HFF-Myc (cell line): ENCODE data around the gene NUTF2.

Experiments used
- DNase-seq: peaks from one replicate; pipeline ENCODE4 v3.0.0-alpha.2; 2011; ENCODE audit warnings: low read depth; ENCODE audit errors: extremely low read depth
- H3K4me3 ChIP-seq: replicated peaks from 2 replicates; pipeline ENCODE4 v1.5.1; 2011; ENCODE audit warnings: low read depth, mild to moderate bottlenecking, control low read depth, low read length
- TF ChIP-seq, protein P1 (sequence below): IDR thresholded peaks from 2 replicates; pipeline ENCODE4 v1.5.1; 2012; ENCODE audit warnings: mild to moderate bottlenecking, low read depth, low read length, control low read depth; ENCODE audit errors: missing control alignments

Gene NUTF2

DNA sequence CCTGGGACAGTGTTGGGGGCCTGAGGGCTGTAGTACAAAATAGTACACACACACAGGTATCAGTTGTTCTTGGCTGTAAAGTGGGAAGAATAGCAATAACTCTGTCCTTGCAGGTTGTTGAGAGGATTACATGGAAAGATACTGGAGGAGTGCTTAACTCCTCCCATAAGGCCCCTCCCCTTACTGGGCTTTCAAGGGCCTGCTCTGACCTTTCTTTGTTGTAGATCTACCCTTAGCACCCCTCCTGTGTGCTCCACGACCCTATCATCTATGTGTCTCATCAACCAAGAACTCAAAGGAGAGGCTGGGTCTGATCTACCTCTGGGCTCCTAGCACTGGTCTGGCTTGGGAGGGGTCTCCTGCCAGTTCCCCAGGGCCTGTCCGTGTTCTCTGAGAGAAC is 17.9 kb downstream of the NUTF2 start:
- TF ChIP-seq, protein P1, sequence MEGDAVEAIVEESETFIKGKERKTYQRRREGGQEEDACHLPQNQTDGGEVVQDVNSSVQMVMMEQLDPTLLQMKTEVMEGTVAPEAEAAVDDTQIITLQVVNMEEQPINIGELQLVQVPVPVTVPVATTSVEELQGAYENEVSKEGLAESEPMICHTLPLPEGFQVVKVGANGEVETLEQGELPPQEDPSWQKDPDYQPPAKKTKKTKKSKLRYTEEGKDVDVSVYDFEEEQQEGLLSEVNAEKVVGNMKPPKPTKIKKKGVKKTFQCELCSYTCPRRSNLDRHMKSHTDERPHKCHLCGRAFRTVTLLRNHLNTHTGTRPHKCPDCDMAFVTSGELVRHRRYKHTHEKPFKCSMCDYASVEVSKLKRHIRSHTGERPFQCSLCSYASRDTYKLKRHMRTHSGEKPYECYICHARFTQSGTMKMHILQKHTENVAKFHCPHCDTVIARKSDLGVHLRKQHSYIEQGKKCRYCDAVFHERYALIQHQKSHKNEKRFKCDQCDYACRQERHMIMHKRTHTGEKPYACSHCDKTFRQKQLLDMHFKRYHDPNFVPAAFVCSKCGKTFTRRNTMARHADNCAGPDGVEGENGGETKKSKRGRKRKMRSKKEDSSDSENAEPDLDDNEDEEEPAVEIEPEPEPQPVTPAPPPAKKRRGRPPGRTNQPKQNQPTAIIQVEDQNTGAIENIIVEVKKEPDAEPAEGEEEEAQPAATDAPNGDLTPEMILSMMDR: no peak
- H3K4me3 ChIP-seq: no peak overlapping the region
- DNase-seq: no peak

DNA sequence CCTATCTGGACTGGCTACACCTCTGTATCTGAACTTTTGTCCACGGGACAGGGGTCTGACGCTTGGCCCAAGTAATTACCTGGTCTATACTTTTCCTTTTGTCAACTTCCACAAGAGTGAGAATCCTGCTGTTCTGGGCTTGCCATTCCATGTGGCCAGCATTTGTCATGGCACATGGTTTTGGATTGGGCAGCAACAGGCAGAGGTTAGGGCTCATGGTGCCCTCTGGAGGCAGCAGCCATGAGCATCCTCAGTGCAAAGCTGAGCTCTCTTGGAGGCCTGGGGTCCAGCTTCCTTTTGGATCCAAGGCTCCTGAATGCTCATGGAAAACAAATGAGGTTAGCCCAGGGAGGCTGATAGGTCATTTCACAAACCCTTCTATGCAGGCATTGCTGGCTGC is 18.6 kb downstream of the NUTF2 start:
- H3K4me3 ChIP-seq: no peak overlapping the region
- DNase-seq: no peak
- TF ChIP-seq, protein P1: peak; percentile 47

DNA sequence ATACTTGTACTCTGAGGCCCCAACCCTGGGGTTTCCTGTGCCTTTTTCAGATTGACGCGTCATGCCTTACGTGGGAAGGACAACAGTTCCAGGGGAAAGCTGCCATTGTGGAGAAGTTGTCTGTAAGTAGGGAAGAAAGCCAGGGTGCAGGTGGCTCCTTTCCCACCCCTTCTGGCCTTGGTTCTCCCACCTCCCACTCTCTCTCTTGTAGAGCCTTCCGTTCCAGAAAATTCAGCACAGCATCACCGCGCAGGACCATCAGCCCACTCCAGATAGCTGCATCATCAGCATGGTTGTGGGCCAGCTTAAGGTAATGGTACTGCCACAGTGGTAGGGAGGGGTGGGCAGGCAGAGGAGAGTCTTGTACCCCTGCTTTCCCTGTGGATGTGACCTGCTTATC is 21.6 kb downstream of the NUTF2 start:
- TF ChIP-seq, protein P1: no peak
- H3K4me3 ChIP-seq: no peak overlapping the region
- no peak for DNase-seq

DNA sequence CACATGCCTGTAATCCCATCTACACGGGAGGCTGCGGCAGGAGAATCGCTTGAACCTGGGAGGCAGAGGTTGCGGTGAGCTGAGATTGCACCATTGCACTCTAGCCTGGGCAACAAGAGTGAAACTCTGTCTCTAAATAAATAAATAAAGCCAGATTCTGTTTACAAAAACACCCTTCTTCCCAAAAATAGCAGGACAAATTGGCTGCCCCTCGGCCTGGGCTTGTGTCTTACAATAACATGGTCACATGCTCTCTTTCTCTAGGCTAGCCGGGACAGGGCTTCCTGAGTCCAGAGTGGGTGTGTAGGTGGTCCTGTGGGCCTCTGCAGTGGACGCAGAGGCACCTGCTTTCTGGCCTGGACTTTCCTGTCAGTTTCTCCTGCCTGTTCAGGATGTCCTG is 22.9 kb downstream of the NUTF2 start:
- H3K4me3 ChIP-seq: no peak overlapping the region
- DNase-seq: no peak
- TF ChIP-seq, protein P1: no peak

DNA sequence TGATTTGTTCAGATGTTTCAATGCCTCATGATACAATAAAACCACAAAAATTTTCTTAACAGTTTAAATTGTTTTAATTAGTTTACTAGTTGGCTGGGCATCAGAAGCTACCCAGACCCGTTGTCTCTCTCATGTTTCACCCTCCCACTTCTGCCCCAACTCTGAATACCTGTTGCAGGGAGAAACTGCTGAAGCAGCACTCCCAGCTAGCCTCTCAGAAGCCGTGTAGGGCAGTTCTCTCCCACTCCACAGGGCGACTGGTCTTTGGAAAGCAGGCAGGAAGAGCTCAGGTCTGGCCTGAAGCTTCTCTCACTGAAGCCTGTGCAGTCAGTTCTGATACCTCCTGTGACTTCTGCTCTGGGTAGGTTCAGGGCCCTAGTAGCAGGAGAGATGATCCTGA is 24.5 kb downstream of the NUTF2 start:
- DNase-seq: no peak
- TF ChIP-seq, protein P1: no peak
- no peak overlapping the region for H3K4me3 ChIP-seq

DNA sequence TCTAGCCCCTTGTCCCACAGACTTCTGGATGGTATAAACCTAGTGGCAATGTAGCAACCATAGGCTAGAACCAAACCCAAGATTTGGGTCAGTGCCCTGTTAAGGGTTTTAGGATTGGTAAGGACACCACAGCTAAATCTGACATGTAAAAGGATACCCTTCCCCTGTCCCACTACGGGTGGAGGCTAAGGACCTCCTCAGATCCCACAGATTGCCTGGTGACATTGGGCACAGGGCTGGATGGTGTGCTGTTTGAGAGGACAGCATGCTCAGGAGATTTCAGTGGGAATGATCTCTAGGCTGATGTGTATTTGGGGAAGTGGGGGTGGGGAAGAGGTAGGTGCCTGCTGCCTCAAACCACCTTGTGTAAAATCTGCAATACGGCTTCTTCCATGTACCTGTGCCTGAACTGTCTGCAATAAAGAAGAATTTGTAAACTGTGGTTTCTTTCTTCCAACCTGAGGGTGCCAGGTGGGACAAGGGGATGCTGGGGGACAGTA is 25.4 kb downstream of the NUTF2 start:
- TF ChIP-seq, protein P1: no peak
- H3K4me3 ChIP-seq: peak overlapping the region; percentile 93; the same call in 1 of the 2 replicates
- no peak for DNase-seq

DNA sequence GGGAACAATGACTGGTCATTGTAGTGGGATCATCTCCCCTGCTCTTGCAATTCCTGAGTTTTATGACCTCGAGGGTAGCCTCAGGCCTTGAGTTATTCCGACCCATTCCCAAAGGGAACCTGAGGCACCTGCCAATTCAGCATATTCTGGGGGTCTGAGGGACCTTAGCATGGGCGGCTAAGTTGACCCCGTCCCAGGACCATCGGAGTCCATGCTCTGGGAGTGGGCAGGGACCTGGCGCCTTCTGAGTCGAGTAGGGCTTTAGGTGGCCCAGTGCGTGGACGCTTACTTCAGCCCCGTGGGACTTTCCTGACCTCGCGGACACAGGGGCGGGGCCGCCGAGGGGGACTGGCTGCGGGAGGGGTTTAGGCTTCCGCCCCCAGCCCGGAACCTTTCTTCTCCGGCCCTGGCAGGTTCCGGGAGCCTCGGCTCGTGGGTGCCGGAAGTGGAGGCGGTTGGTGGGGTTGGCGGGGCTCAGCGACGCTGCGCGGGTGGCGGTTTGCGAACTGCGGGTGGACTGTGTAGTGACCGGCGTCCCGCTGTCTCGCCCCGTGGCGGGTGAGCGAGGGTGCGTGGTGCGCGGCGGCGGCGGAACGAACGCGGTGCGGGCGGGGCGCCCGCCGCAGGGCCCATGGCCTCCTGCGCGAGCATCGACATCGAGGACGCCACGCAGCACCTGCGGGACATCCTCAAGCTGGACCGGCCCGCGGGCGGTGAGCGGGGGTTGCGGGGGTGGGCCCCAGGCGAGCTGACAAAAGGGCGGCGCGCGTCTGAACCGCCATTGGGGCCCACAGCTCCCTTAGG is 26.1 kb downstream of the NUTF2 start, which contains the start of gene EDC4:
TSS of gene EDC4 (plus strand) at position 422 of the 804 bp plus-strand sequence. CDS start at position 632, 210 bp downstream.
- DNase-seq: no peak
- H3K4me3 ChIP-seq: peak within 1 kb of the TSS; percentile 93
- TF ChIP-seq, protein P1: no peak
